NCI-H146 treated with DMSO at 0.1 percent for 48 hours (cell line): ENCODE measurements around the gene VPS13D.

Source experiments
- DNase-seq: peaks from one replicate; lab custom pipeline; 2025; ENCODE audit not compliant: unreplicated experiment; lab: John Stamatoyannopoulos, UW

Gene VPS13D

GRCh38 chr1:12480748-12481362 lies 251.0 kb downstream of the VPS13D start:
- DNase-seq, result no peak

- no peak for DNase-seq
Observed at GRCh38 chr1:12481928-12482327, 252.1 kb downstream of the VPS13D start.

- no peak for DNase-seq
Observed at GRCh38 chr1:12482988-12483387, 253.2 kb downstream of the VPS13D start.

GRCh38 chr1:12485231-12486058 lies 255.6 kb downstream of the VPS13D start:
- DNase-seq, result no peak

- no peak for DNase-seq
Observed at GRCh38 chr1:12486059-12486341, 256.2 kb downstream of the VPS13D start.

GRCh38 chr1:12486401-12487005 lies 256.7 kb downstream of the VPS13D start:
- DNase-seq, result no peak

- DNase-seq, result no peak
Observed at GRCh38 chr1:12487520-12487919, 257.7 kb downstream of the VPS13D start.

- no peak for DNase-seq
Observed at GRCh38 chr1:12488666-12489354, 259.0 kb downstream of the VPS13D start.

GRCh38 chr1:12490532-12491142 lies 260.8 kb downstream of the VPS13D start:
- no peak for DNase-seq

- no peak for DNase-seq
Observed at GRCh38 chr1:12491656-12492055, 261.8 kb downstream of the VPS13D start.

GRCh38 chr1:12495725-12496124 lies 265.9 kb downstream of the VPS13D start:
- DNase-seq, result no peak

GRCh38 chr1:12496154-12496961 lies 266.5 kb downstream of the VPS13D start:
- no peak for DNase-seq

- no peak for DNase-seq
Observed at GRCh38 chr1:12499539-12500240, 269.9 kb downstream of the VPS13D start.

- no peak for DNase-seq
Observed at GRCh38 chr1:12501661-12502060, 271.8 kb downstream of the VPS13D start.

GRCh38 chr1:12502336-12503109 lies 272.7 kb downstream of the VPS13D start:
- no peak for DNase-seq

- no peak for DNase-seq
Observed at GRCh38 chr1:12503709-12504108, 273.9 kb downstream of the VPS13D start.

- DNase-seq, result no peak
Observed at GRCh38 chr1:12504601-12505000, 274.8 kb downstream of the VPS13D start.

GRCh38 chr1:12505231-12505630 lies 275.4 kb downstream of the VPS13D start:
- no peak for DNase-seq

- DNase-seq, result no peak
Observed at GRCh38 chr1:12505639-12506280, 275.9 kb downstream of the VPS13D start.
